Trophoblast cell (in vitro differentiated cells and primary cell): ENCODE data around the gene RSPO4.

ENCODE experiments used
- DNase-seq, 2 donors: peaks; one replicate each; pipeline ENCODE4 v3.0.0-alpha.2; 2016
- H2AFZ ChIP-seq: 2 replicates; pipeline ENCODE4 v1.6.1; 2013; ENCODE audit warnings: low read length, moderate library complexity, mild to moderate bottlenecking; ENCODE audit not compliant: insufficient read depth, poor library complexity
- H2AK5ac ChIP-seq: 2 replicates; pipeline ENCODE4 v1.6.1; 2013; ENCODE audit warnings: mild to moderate bottlenecking, low read length
- H2BK120ac ChIP-seq: 2 replicates; pipeline ENCODE4 v1.6.1; 2013; ENCODE audit warnings: low read length, mild to moderate bottlenecking, moderate library complexity; ENCODE audit not compliant: insufficient read depth, poor library complexity
- H2BK12ac ChIP-seq: 2 replicates; pipeline ENCODE4 v1.6.1; 2013; ENCODE audit warnings: mild to moderate bottlenecking, low read length, moderate library complexity
- H2BK5ac ChIP-seq: 2 replicates; pipeline ENCODE4 v1.6.1; 2013; ENCODE audit warnings: low read length, low read depth, moderate library complexity, mild to moderate bottlenecking; ENCODE audit not compliant: poor library complexity
- H3K14ac ChIP-seq: 2 replicates; pipeline ENCODE4 v1.6.1; 2013; ENCODE audit warnings: mild to moderate bottlenecking, low read length
- H3K18ac ChIP-seq: 2 replicates; pipeline ENCODE4 v1.6.1; 2013; ENCODE audit warnings: mild to moderate bottlenecking, low read length
- H3K23ac ChIP-seq: 2 replicates; pipeline ENCODE4 v1.6.1; 2013; ENCODE audit warnings: low read length
- H3K27ac ChIP-seq: 2 replicates; pipeline ENCODE4 v1.5.1; 2013; ENCODE audit warnings: low read depth, mild to moderate bottlenecking, inconsistent platforms, low read length, moderate library complexity
- H3K27me3 ChIP-seq: 2 replicates; pipeline ENCODE4 v1.6.1; 2013; ENCODE audit warnings: inconsistent platforms, mild to moderate bottlenecking, low read length, moderate library complexity; ENCODE audit not compliant: insufficient read depth
- H3K36me3 ChIP-seq, 2 experiments: 1 replicate in 1 of 2; 2 replicates in 1 of 2; pipeline ENCODE4 v1.6.1; 2013; ENCODE audit warnings: low read length in 2 of 2, mild to moderate bottlenecking in 2 of 2, moderate library complexity in 1 of 2; ENCODE audit not compliant: insufficient read depth in 2 of 2, control insufficient read depth in 1 of 2
- H3K4ac ChIP-seq: 2 replicates; pipeline ENCODE4 v1.6.1; 2013; ENCODE audit warnings: low read depth, mild to moderate bottlenecking, low read length, moderate library complexity
- H3K4me1 ChIP-seq, 2 experiments: 1 replicate in 1 of 2; 2 replicates in 1 of 2; pipeline ENCODE4 v1.6.1; 2013; ENCODE audit warnings: low read length in 2 of 2, mild to moderate bottlenecking in 2 of 2, moderate library complexity in 1 of 2; ENCODE audit not compliant: insufficient read depth in 2 of 2, control insufficient read depth in 1 of 2
- H3K4me2 ChIP-seq: 2 replicates; pipeline ENCODE4 v1.6.1; 2013; ENCODE audit warnings: inconsistent platforms, mild to moderate bottlenecking, low read length, moderate library complexity
- H3K4me3 ChIP-seq: 2 replicates; pipeline ENCODE4 v1.5.1; 2013; ENCODE audit warnings: mild to moderate bottlenecking, low read depth, low read length, inconsistent platforms
- H3K79me1 ChIP-seq: one replicate; pipeline ENCODE4 v1.6.1; 2013; ENCODE audit warnings: low read length
- H3K79me2 ChIP-seq: 2 replicates; pipeline ENCODE4 v1.6.1; 2013; ENCODE audit warnings: low read length, mild to moderate bottlenecking; ENCODE audit not compliant: control insufficient read depth, insufficient read depth, poor library complexity
- H3K9ac ChIP-seq: 2 replicates; pipeline ENCODE4 v1.6.1; 2013; ENCODE audit warnings: mild to moderate bottlenecking, low read length
- H3K9me3 ChIP-seq: 2 replicates; pipeline ENCODE4 v1.6.1; 2013; ENCODE audit warnings: low read depth, mild to moderate bottlenecking, control low read depth, inconsistent platforms, low read length; ENCODE audit not compliant: insufficient read depth
- H4K12ac ChIP-seq: 2 replicates; pipeline ENCODE4 v1.6.1; 2013; ENCODE audit warnings: low read depth, mild to moderate bottlenecking, low read length, moderate library complexity
- H4K8ac ChIP-seq: 2 replicates; pipeline ENCODE4 v1.6.1; 2013; ENCODE audit warnings: low read depth, mild to moderate bottlenecking, low read length, moderate library complexity
- H4K91ac ChIP-seq: one replicate; pipeline ENCODE4 v1.6.1; 2013; ENCODE audit warnings: low read depth, mild to moderate bottlenecking, low read length, moderate library complexity
- WGBS: extraction: QIAGEN DNeasy Blood & Tissue Kit; methylation state at CpG from one replicate; pipeline ENCODE4 v1.1.7; 2013; ENCODE audit warnings: missing lambda C conversion rate; ENCODE audit not compliant: insufficient read length, insufficient coverage; ENCODE audit errors: extremely low coverage; 5-methylcytosine and 5-hydroxymethylcytosine counted together

The RSPO4 gene

GRCh38 chr20:1020614-1021013 is 18.5 kb upstream of the RSPO4 start:
- no peak overlapping the region for H2AFZ ChIP-seq
- no peak for DNase-seq
- no peak overlapping the region for H4K8ac ChIP-seq
- no peak overlapping the region for H3K23ac ChIP-seq
- no peak overlapping the region for H3K4me2 ChIP-seq
- no peak overlapping the region for H4K12ac ChIP-seq
- no peak overlapping the region for H3K4me3 ChIP-seq
- no peaks in the 10 kb centered on the region for H3K36me3 ChIP-seq
- H3K9ac ChIP-seq = no peak overlapping the region
- no peaks in the 10 kb centered on the region for H3K9me3 ChIP-seq
- no peak overlapping the region for H3K14ac ChIP-seq
- no peak overlapping the region for H3K27ac ChIP-seq
- H3K4ac ChIP-seq = no peak overlapping the region
- no CpG with 5 or more reads among the region's 5 CpGs for WGBS
- H3K79me2 ChIP-seq = no peaks in the 10 kb centered on the region
- no peaks in the 10 kb centered on the region for H3K79me1 ChIP-seq
- no peak overlapping the region for H2BK12ac ChIP-seq
- no peak overlapping the region for H3K18ac ChIP-seq
- no peaks in the 10 kb centered on the region for H3K27me3 ChIP-seq
- H4K91ac ChIP-seq = no peak overlapping the region
- no peak overlapping the region for H2BK120ac ChIP-seq
- no peak overlapping the region for H2BK5ac ChIP-seq
- no peaks in the 10 kb centered on the region for H3K4me1 ChIP-seq
- no peak overlapping the region for H2AK5ac ChIP-seq

- DNase-seq = no peak
- Histone ChIP-seq H3K18ac (no peak overlapping the region), H2BK12ac (no peak overlapping the region), H3K23ac (no peak overlapping the region), H2BK120ac (no peak overlapping the region), H4K8ac (no peak overlapping the region), H3K4me3 (no peak overlapping the region), H3K9ac (no peak overlapping the region), H3K27ac (no peak overlapping the region), H3K4me2 (no peak overlapping the region), H3K27me3 (no peaks in the 10 kb centered on the region), H4K91ac (no peak overlapping the region), H3K36me3 (no peaks in the 10 kb centered on the region), H3K14ac (no peak overlapping the region), H4K12ac (no peak overlapping the region), H2AK5ac (no peak overlapping the region), H3K79me1 (no peaks in the 10 kb centered on the region), H3K79me2 (no peaks in the 10 kb centered on the region), H3K4ac (no peak overlapping the region), H2AFZ (no peak overlapping the region), H2BK5ac (no peak overlapping the region), H3K4me1 (no peaks in the 10 kb centered on the region), H3K9me3 (no peaks in the 10 kb centered on the region)
- WGBS = 96% methylated on average over 2 of the region's 2 CpGs
Measured at GRCh38 chr20:1019344-1019743, 17.2 kb upstream of the RSPO4 start.

GRCh38 chr20:1017677-1018076 is 15.6 kb upstream of the RSPO4 start:
- H2AFZ ChIP-seq = no peak overlapping the region
- no peak overlapping the region for H4K12ac ChIP-seq
- H3K4me3 ChIP-seq = no peak overlapping the region
- H2AK5ac ChIP-seq = no peak overlapping the region
- H2BK5ac ChIP-seq = no peak overlapping the region
- no peak overlapping the region for H3K9ac ChIP-seq
- DNase-seq = no peak
- no peak overlapping the region for H2BK12ac ChIP-seq
- H3K27me3 ChIP-seq = no peaks in the 10 kb centered on the region
- H3K4me1 ChIP-seq = no peaks in the 10 kb centered on the region
- no peak overlapping the region for H4K8ac ChIP-seq
- no peak overlapping the region for H3K4me2 ChIP-seq
- no peak overlapping the region for H3K27ac ChIP-seq
- no peak overlapping the region for H3K4ac ChIP-seq
- no peaks in the 10 kb centered on the region for H3K36me3 ChIP-seq
- H3K79me1 ChIP-seq = no peaks in the 10 kb centered on the region
- H3K79me2 ChIP-seq = no peaks in the 10 kb centered on the region
- H2BK120ac ChIP-seq = no peak overlapping the region
- no peak overlapping the region for H3K23ac ChIP-seq
- no peaks in the 10 kb centered on the region for H3K9me3 ChIP-seq
- H3K18ac ChIP-seq = no peak overlapping the region
- H4K91ac ChIP-seq = no peak overlapping the region
- no peak overlapping the region for H3K14ac ChIP-seq
- no CpG with 5 or more reads among the region's 5 CpGs for WGBS

- H3K27me3 ChIP-seq = no peaks in the 10 kb centered on the region
- WGBS = no CpG with 5 or more reads among the region's 1 CpG
Measured at GRCh38 chr20:1015181-1015580, 13.1 kb upstream of the RSPO4 start.

More at GRCh38 chr20:1015181-1015580, 13.1 kb upstream of the RSPO4 start:
- Histone ChIP-seq H2BK12ac (no peak overlapping the region), H4K91ac (no peak overlapping the region), H3K23ac (no peak overlapping the region), H3K27ac (no peak overlapping the region), H3K9ac (no peak overlapping the region), H2AFZ (no peak overlapping the region), H3K79me1 (no peaks in the 10 kb centered on the region), H2BK120ac (no peak overlapping the region), H3K4me3 (no peak overlapping the region), H2AK5ac (no peak overlapping the region), H3K36me3 (no peaks in the 10 kb centered on the region), H3K79me2 (no peaks in the 10 kb centered on the region), H3K9me3 (no peaks in the 10 kb centered on the region), H4K8ac (no peak overlapping the region), H3K4me2 (no peak overlapping the region), H4K12ac (no peak overlapping the region), H3K14ac (no peak overlapping the region), H3K18ac (no peak overlapping the region), H3K4me1 (no peaks in the 10 kb centered on the region), H3K4ac (no peak overlapping the region), H2BK5ac (no peak overlapping the region)
- no peak for DNase-seq
